ENCODE measurements around the gene FGD4. TPM values are rescaled to one million over a fixed set of nuclear protein-coding genes. Genes with fewer than 3 reads are reported as not detected.
"Not testable (repeated sequence)": the region's sequence is repeated elsewhere in the genome, so short reads cannot be mapped to it uniquely, and the experiment has no call there.

The FGD4 gene
- total RNA-seq, 1 experiment from 2014 or later: 54.3 TPM

DNA sequence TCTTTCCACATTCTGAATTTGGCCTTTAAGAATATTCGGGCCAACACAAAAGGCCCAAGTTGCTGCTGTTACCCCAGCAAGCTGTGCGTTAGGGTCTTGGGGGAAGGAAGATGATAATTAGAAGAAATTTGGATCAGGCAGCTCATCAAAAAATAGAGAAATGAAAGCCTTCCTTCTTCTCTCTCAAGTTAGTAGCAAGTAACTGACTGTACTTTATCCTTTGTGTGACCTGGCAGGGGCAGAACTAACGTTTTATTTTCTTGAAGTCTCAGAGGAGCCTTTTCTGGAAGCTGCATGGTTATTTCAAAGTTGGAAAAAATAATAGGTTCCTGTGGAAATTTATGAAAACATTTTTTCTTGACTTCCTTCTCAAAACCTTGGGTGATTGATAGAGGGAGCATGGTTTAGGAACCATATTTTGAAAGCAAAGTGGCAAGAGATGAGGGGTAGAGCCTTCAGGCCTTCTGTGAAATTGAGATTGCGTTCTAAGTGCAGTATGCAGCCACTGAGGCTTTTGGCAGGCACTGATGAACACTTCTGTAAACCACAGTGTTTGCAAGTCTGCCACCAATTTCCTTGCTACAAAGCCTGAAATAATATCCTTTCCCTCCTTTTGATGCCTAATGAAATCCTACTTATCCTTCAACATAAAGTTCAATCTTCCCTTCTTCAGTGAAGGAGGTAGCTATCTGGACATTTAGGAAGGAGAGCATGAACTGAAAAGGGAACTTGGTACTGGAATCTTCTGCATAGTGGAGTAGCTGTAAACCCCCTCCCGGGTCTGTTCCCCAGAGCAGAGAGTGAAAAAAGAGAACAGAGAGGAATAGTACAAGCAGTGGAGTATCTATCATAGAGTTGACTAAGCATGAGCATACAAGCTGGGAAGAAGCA is 123.2 kb downstream of the FGD4 start:
- H3K4me2 ChIP-seq (ENCODE audit: insufficient read depth, insufficient read length, low read length): no peak overlapping the region
- H3K27ac ChIP-seq (ENCODE audit: insufficient read length, low read depth, low read length): no peak overlapping the region
- Mint-ChIP-seq H3K9me3 (no peaks in the 10 kb centered on the region), H3K4me1 (peaks cover 16 to 30% of the 10 kb centered on the region in 2 experiments), H3K36me3 (ENCODE audit: insufficient read depth in 1 of 3, low read depth in 3 of 3) (peaks cover 4 to 18% (median 14%) of the 10 kb centered on the region in 3 experiments; a peak in 6 of 7 replicates), H3K27me3 (ENCODE audit: low read depth) (no peaks in the 10 kb centered on the region), H3K27ac (peak overlapping the region; percentile 2 to 71 (median 50); a peak in 6 of 7 replicates), H3K4me3 (no peak overlapping the region)
- H4K20me1 ChIP-seq (ENCODE audit: control insufficient read depth, insufficient read depth, insufficient read length): no peaks in the 10 kb centered on the region
- no peak overlapping the region for H3K23ac ChIP-seq (ENCODE audit: insufficient read length, low read depth, low read length)
- no peak overlapping the region for H2AFZ ChIP-seq (ENCODE audit: low read length)
- H3K23me2 ChIP-seq (ENCODE audit: insufficient read length, low read depth, low read length, poor library complexity, severe bottlenecking): no peaks in the 10 kb centered on the region
- no peak overlapping the region for H3K56ac ChIP-seq (ENCODE audit: insufficient read length, low read depth, low read length)
- no peaks in the 10 kb centered on the region; the same call in 1 of the 2 replicates for H3K79me2 ChIP-seq (ENCODE audit: insufficient read depth, low read length)
- WGBS (ENCODE audit: extremely low coverage, insufficient read length, low lambda C conversion rate): no CpG with 5 or more reads among the region's 5 CpGs
- H2BK120ac ChIP-seq (ENCODE audit: low read depth, low read length, poor library complexity, severe bottlenecking): no peak overlapping the region
- H4K8ac ChIP-seq (replicated peaks; ENCODE audit: insufficient read length, low read depth, low read length): no peak overlapping the region
- H4K5ac ChIP-seq (ENCODE audit: insufficient read length, low read depth, low read length): no peak overlapping the region
- H3K14ac ChIP-seq (ENCODE audit: insufficient read depth, low read length): no peak overlapping the region
- H3K27me3 ChIP-seq (ENCODE audit: insufficient read depth, low read length): no peaks in the 10 kb centered on the region
- no peak overlapping the region for H3T11ph ChIP-seq (ENCODE audit: low read length)
- H2BK20ac ChIP-seq (ENCODE audit: low read depth, low read length, poor library complexity, severe bottlenecking): no peak overlapping the region
- TF ChIP-seq, protein P1, sequence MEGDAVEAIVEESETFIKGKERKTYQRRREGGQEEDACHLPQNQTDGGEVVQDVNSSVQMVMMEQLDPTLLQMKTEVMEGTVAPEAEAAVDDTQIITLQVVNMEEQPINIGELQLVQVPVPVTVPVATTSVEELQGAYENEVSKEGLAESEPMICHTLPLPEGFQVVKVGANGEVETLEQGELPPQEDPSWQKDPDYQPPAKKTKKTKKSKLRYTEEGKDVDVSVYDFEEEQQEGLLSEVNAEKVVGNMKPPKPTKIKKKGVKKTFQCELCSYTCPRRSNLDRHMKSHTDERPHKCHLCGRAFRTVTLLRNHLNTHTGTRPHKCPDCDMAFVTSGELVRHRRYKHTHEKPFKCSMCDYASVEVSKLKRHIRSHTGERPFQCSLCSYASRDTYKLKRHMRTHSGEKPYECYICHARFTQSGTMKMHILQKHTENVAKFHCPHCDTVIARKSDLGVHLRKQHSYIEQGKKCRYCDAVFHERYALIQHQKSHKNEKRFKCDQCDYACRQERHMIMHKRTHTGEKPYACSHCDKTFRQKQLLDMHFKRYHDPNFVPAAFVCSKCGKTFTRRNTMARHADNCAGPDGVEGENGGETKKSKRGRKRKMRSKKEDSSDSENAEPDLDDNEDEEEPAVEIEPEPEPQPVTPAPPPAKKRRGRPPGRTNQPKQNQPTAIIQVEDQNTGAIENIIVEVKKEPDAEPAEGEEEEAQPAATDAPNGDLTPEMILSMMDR (conservative IDR thresholded peaks at IDR 0.05): no peak
- H2AK5ac ChIP-seq (ENCODE audit: insufficient read length, low read length): no peak overlapping the region
- H3K9ac ChIP-seq (ENCODE audit: extremely low read depth, insufficient read length, low read length): no peak overlapping the region
- no peak overlapping the region for H4K91ac ChIP-seq (ENCODE audit: insufficient read length, low read depth, low read length)
- no peak overlapping the region for H2BK5ac ChIP-seq (ENCODE audit: insufficient read length, low read length)
- no peak overlapping the region for H2BK12ac ChIP-seq (ENCODE audit: insufficient read length, low read depth, low read length)
- H3K18ac ChIP-seq (ENCODE audit: insufficient read length, low read depth, low read length): no peak overlapping the region
- no peak for DNase-seq
- no peak overlapping the region for H2BK15ac ChIP-seq (ENCODE audit: low read depth, low read length)
- H3K79me1 ChIP-seq (ENCODE audit: insufficient read depth, low read depth, low read length, poor library complexity, severe bottlenecking): no peaks in the 10 kb centered on the region
- peaks cover 6% of the 10 kb centered on the region for H3K4me1 ChIP-seq (ENCODE audit: insufficient read depth, low read length)
- no peak overlapping the region for H3K4ac ChIP-seq (ENCODE audit: low read depth, low read length)
- no peaks in the 10 kb centered on the region for H3K9me3 ChIP-seq (ENCODE audit: control insufficient read depth, low read depth, low read length)

DNA sequence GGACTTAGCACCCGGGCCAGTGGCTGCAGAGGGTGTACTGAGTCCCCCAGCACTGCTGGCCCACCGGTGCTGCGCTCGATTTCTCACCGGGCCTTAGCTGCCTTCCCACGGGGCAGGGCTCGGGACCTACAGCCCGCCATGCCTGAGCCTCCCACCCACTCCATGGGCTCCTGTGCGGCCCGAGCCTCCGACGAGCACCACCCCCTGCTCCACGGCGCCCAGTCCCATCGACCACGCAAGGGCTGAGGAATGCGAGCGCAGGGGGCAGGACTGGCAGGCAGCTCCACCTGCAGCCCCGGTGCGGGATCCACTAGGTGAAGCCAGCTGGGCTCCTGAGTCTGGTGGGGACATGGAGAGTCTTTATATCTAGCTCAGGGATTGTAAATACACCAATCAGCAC is 126.4 kb downstream of the FGD4 start:
- not testable (repeated sequence) for H2BK15ac ChIP-seq (ENCODE audit: low read depth, low read length); H3K27me3 Mint-ChIP-seq (ENCODE audit: low read depth); H3K4me1 ChIP-seq (ENCODE audit: insufficient read depth, low read length); H3K56ac ChIP-seq (ENCODE audit: insufficient read length, low read depth, low read length); H4K5ac ChIP-seq (ENCODE audit: insufficient read length, low read depth, low read length); H3K79me1 ChIP-seq (ENCODE audit: insufficient read depth, low read depth, low read length, poor library complexity, severe bottlenecking); H4K8ac ChIP-seq (replicated peaks; ENCODE audit: insufficient read length, low read depth, low read length); DNase-seq; H3K9ac ChIP-seq (ENCODE audit: extremely low read depth, insufficient read length, low read length); H2BK12ac ChIP-seq (ENCODE audit: insufficient read length, low read depth, low read length); H3K27me3 ChIP-seq (ENCODE audit: insufficient read depth, low read length); H3K14ac ChIP-seq (ENCODE audit: insufficient read depth, low read length); H3K18ac ChIP-seq (ENCODE audit: insufficient read length, low read depth, low read length); H3K4me2 ChIP-seq (ENCODE audit: insufficient read depth, insufficient read length, low read length); H3K23me2 ChIP-seq (ENCODE audit: insufficient read length, low read depth, low read length, poor library complexity, severe bottlenecking); H3K4me3 Mint-ChIP-seq; H3K79me2 ChIP-seq (ENCODE audit: insufficient read depth, low read length); H2BK20ac ChIP-seq (ENCODE audit: low read depth, low read length, poor library complexity, severe bottlenecking); H3K4ac ChIP-seq (ENCODE audit: low read depth, low read length); H3K9me3 Mint-ChIP-seq; H2BK5ac ChIP-seq (ENCODE audit: insufficient read length, low read length); H2AFZ ChIP-seq (ENCODE audit: low read length); H3K9me3 ChIP-seq (ENCODE audit: control insufficient read depth, low read depth, low read length); H2AK5ac ChIP-seq (ENCODE audit: insufficient read length, low read length); H2BK120ac ChIP-seq (ENCODE audit: low read depth, low read length, poor library complexity, severe bottlenecking); H4K91ac ChIP-seq (ENCODE audit: insufficient read length, low read depth, low read length); H3T11ph ChIP-seq (ENCODE audit: low read length); H3K23ac ChIP-seq (ENCODE audit: insufficient read length, low read depth, low read length); H3K27ac ChIP-seq (ENCODE audit: insufficient read length, low read depth, low read length); H4K20me1 ChIP-seq (ENCODE audit: control insufficient read depth, insufficient read depth, insufficient read length)
- H3K36me3 Mint-ChIP-seq (ENCODE audit: insufficient read depth in 1 of 3, low read depth in 3 of 3): peaks cover 4 to 15% (median 14%) of the 10 kb centered on the region in 3 experiments; a peak in 6 of 7 replicates
- no CpG with 5 or more reads among the region's 20 CpGs for WGBS (ENCODE audit: extremely low coverage, insufficient read length, low lambda C conversion rate)
- peak overlapping the region in 1 of 3 experiments; percentile 63; a peak in 1 of 7 replicates for H3K27ac Mint-ChIP-seq
- H3K4me1 Mint-ChIP-seq: peaks cover 18 to 28% of the 10 kb centered on the region in 2 experiments
